SK-N-SH treated with all-trans-retinoic acid at 6 μM for 48 hours (cell line): ENCODE results near the gene JOSD1.

Source experiments
- ARNTL ChIP-seq: fragments of 450-650 bp; formaldehyde crosslinking; IDR thresholded peaks from 2 replicates; pipeline ENCODE4 v1.5.0; 2020; ENCODE audit warnings: low read depth, mild to moderate bottlenecking, moderate library complexity, borderline replicate concordance
- CSDC2 ChIP-seq: fragments of 250-450 bp; sonication (Bioruptor Pico); IDR thresholded peaks from 2 replicates; pipeline ENCODE4 v1.5.0; 2020; ENCODE audit warnings: mild to moderate bottlenecking, moderate library complexity
- ISL1 ChIP-seq: fragments of 250-450 bp; sonication (Bioruptor Pico); IDR thresholded peaks from 2 replicates; pipeline ENCODE4 v2.1.2; 2022; ENCODE audit warnings: mild to moderate bottlenecking, moderate library complexity
- PPARA ChIP-seq: fragments of 250-450 bp; sonication (Bioruptor Pico); IDR thresholded peaks from 2 replicates; pipeline ENCODE4 v1.5.0; 2020; ENCODE audit warnings: mild to moderate bottlenecking, borderline replicate concordance
- RARB ChIP-seq: fragments of 250-450 bp; sonication (Bioruptor Pico); IDR thresholded peaks from 2 replicates; pipeline ENCODE4 v1.8.0; 2021; ENCODE audit warnings: mild to moderate bottlenecking, moderate library complexity
- ZC3H10 ChIP-seq: fragments of 250-450 bp; sonication (Bioruptor Pico); IDR thresholded peaks from 2 replicates; pipeline ENCODE4 v1.5.1; 2021; ENCODE audit warnings: mild to moderate bottlenecking, moderate library complexity
- ZFP3 ChIP-seq: fragments of 250-450 bp; sonication (Bioruptor Pico); IDR thresholded peaks from 2 replicates; pipeline ENCODE4 v1.5.0; 2020; ENCODE audit warnings: mild to moderate bottlenecking, moderate library complexity
- ZFP30 ChIP-seq: fragments of 450-650 bp; formaldehyde crosslinking; IDR thresholded peaks from 2 replicates; pipeline ENCODE4 v1.5.0; 2022; ENCODE audit warnings: mild to moderate bottlenecking, moderate library complexity
- TF ChIP-seq, protein P1 (sequence below): fragments of 250-450 bp; sonication (Bioruptor Pico); IDR thresholded peaks from 2 replicates; pipeline ENCODE4 v1.5.1; 2020; ENCODE audit warnings: low read depth, mild to moderate bottlenecking, moderate library complexity

DNA sequence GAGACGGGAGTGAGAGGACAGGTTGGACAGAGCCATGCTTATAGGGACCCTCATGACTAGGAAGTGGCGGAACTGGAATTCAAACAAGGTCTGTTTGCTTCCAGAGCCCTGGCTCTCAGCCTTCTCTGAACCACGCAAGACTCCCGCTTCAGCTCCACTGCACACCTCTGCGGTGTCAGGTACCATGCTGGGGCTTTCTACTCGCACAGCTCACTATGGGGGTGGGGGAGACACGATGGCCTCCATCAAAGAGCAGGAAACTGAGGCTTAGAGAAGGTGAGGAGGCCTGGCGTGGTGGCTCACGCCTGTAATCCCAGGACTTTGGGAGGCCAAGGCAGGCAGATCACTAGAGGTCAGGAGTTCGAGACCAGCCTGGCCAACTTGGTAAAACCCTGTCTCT, 40.8 kb upstream of the JOSD1 start:
- TF ChIP-seq RARB (CRISPR knock-in tag) (no peak), ZFP30 (no peak), ZC3H10 (CRISPR knock-in tag) (no peak), ISL1 (no peak), ZFP3 (no peak), ARNTL (CRISPR knock-in tag) (no peak), PPARA (CRISPR knock-in tag) (no peak), CSDC2 (CRISPR knock-in tag) (no peak)
- TF ChIP-seq, protein P1, sequence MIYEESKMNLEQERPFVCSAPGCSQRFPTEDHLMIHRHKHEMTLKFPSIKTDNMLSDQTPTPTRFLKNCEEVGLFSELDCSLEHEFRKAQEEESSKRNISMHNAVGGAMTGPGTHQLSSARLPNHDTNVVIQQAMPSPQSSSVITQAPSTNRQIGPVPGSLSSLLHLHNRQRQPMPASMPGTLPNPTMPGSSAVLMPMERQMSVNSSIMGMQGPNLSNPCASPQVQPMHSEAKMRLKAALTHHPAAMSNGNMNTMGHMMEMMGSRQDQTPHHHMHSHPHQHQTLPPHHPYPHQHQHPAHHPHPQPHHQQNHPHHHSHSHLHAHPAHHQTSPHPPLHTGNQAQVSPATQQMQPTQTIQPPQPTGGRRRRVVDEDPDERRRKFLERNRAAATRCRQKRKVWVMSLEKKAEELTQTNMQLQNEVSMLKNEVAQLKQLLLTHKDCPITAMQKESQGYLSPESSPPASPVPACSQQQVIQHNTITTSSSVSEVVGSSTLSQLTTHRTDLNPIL (CRISPR knock-in tag) = no peak
